Adipose tissue (tissue), 3 donors: Measurements from ENCODE around the gene SAMHD1. TPM values are rescaled to one million over a fixed set of nuclear protein-coding genes. Genes with fewer than 3 reads are reported as not detected.
A peak's percentile ranks its signal among the peaks of the same experiment; 100 is the strongest.
"Not testable (repeated sequence)": the region's sequence is repeated elsewhere in the genome, so short reads cannot be mapped to it uniquely, and the experiment has no call there.

Experiments
- H3K27ac ChIP-seq: one replicate; pipeline ENCODE4 v1.5.1; 2013; ENCODE audit warnings: low read depth, low read length
- WGBS, 3 donors: extraction: QIAGEN DNeasy Blood & Tissue Kit; methylation state at CpG; one replicate each; pipeline ENCODE4 v1.1.7; 2013; 5-methylcytosine and 5-hydroxymethylcytosine counted together
- polyA plus RNA-seq, 3 donors: library from polyadenylated mRNA; stranded (reverse); fragments of 200-250 nt; gene quantifications; one replicate each; pipeline ENCODE4 v1.2.3, GENCODE V29; 2013
- donor health status: healthy with polysubstance abuse.
- donor health status: Bipolar disorder and iron deficiency.
- donor health status: healthy.

Gene SAMHD1
- 100 to 1,000 TPM in 1 of 3 donors, 10 to 100 TPM in 2; 45.6 to 179 (median 60.1) TPM for polyA plus RNA-seq

DNA sequence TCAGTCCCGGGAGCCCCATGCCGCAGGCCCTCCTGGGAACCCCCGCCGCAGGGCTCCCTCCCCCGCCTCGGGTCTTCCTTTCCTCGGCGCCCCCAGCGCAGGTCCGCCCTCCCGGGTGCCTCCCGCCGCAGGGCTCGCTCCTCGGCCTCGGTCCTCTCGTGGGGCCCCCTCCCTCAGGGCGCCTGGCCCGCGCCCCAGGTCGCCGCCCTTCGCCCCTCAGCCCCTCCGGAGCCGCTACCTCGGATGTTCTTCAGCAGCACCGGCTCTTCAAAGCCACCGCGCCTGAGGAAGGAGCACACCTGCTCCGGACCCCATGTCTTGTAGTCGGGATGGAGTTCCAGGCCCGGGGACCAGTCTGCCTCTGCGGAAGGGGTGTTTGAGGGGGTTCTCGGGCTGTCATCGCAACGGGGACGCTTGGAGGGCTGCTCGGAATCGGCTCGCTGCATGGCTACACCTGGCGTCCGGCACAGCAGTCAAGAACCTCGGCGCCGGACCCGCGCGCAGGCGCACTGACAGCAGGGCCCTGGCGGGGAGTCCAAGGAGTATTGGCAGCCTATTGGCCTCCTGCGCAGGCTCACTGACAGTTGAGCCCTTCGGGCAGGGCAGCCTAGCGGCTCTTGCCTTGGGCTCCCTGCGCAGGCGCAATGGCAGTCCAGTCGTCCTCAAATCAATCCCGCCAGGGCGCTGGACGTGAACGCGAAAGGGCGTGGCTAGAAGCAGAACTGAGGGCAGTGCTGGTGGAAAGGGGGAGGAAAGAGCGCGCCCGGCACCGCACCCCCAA, at the start of gene SAMHD1:
SAMHD1 (minus strand) TSS at position 511 of the 781 bp plus-strand sequence; CDS start at position 446, 65 bp downstream.
- 0% methylated on average over 65 to 66 of the region's 66 CpGs for WGBS, 3 donors
- H3K27ac ChIP-seq, result peak within 1 kb of the TSS; percentile 75

DNA sequence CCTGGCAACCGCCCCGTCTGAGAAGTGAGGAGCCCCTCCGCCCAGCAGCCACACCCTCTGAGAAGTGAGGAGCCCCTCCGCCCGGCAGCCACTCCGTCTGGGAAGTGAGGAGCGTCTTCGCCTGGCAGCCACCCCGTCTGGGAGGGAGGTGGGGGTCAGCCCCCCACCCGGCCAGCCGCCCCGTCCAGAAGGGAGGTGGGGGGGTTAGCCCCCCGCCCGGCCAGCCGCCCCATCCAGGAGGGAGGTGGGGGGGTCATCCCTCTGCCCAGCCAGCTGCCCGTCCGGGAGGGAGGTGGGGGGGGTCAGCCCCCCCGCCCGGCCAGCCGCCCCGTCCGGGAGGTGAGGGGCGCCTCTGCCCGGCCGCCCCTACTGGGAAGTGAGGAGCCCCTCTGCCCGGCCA, 48.7 kb upstream of the SAMHD1 start:
- not testable (repeated sequence) for H3K27ac ChIP-seq
- 94% methylated on average over 7 of the region's 26 CpGs; no CpG with 5 or more reads in 2 of the 3 donors for WGBS, 3 donors

DNA sequence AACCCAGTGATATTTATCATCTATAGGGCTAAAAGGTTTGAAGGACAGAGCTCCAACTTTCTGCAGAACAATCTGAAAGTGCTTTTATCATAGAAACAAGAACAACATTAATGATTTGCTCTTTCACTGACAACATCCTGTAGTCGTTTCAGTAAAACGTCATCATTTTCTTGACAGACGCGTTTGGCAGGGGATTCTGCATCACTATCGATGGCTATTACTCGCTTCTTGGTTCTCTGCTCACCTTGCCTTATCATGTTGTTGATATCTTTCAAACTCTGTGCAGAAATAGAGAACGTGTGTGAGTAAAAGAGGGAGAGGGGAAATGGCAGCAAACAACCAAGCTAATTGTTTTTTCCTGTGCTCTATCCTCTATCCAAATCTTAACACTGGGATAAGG, 47.1 kb upstream of the SAMHD1 start:
- 84 to 86% (median 85%) methylated on average over 7 of the region's 7 CpGs for WGBS, 3 donors
- no peak overlapping the region for H3K27ac ChIP-seq

- no peak overlapping the region for H3K27ac ChIP-seq
- 69 to 78% (median 75%) methylated on average over 1 of the region's 1 CpG for WGBS, 3 donors
Measured at GRCh38 chr20:36997121-36997520, 45.6 kb upstream of the SAMHD1 start.

DNA sequence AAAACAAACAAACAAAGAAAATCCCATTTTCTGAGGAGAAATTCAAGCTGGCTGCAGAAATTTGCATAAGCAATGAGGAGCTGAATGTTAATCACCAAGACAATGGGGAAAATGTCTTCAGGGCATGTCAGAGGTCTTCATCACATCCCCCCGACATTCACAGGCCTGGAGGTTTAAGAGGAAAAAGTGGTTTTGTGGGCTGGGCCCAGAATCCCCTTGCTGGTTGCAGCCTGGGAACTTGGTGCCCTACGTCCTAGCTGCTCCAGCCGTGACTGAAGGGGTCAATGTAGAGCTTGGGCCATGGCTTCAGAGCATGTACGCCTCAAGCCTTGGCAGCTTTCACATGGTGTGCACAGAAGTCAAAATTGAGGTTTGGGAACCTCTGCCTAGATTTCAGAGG, 42.7 kb upstream of the SAMHD1 start:
- not testable (repeated sequence) for H3K27ac ChIP-seq
- 97 to 98% (median 97%) methylated on average over 4 of the region's 4 CpGs for WGBS, 3 donors

GRCh38 chr20:36992802-36993334, 41.4 kb upstream of the SAMHD1 start:
- 92 to 97% (median 94%) methylated on average over 4 of the region's 4 CpGs for WGBS, 3 donors
- H3K27ac ChIP-seq, result no peak overlapping the region

GRCh38 chr20:36991703-36992102, 40.2 kb upstream of the SAMHD1 start:
- 91 to 95% (median 92%) methylated on average over 3 of the region's 3 CpGs for WGBS, 3 donors
- no peak overlapping the region for H3K27ac ChIP-seq

GRCh38 chr20:36989797-36990196, 38.3 kb upstream of the SAMHD1 start:
- 69 to 87% (median 69%) methylated on average over 6 of the region's 6 CpGs for WGBS, 3 donors
- no peak overlapping the region for H3K27ac ChIP-seq

GRCh38 chr20:36988494-36988966, 37.0 kb upstream of the SAMHD1 start:
- H3K27ac ChIP-seq, result no peak overlapping the region
- 33 to 89% (median 49%) methylated on average over 3 of the region's 3 CpGs for whole genome bisulfite sequencing, 3 donors

DNA sequence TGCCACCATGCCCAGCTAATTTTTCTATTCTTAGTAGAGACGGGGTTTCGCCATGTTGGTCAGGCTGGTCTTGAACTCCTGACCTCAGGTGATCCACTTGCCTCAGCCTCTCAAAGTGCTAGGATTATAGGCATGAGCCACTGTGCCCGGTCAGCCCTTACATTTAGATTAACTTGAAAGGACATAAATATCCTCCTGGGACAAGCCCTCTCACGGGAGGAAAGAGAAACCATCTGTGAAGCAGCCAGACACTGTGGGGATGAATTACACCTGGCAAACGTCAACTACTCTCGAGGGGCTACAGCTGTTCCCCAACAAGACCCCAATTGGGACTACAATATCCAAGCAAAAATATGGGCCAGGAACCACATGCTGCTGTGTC, 32.7 kb upstream of the SAMHD1 start:
- H3K27ac ChIP-seq, result no peak overlapping the region
- WGBS, 3 donors, result 69 to 90% (median 71%) methylated on average over 6 of the region's 6 CpGs

GRCh38 chr20:36975099-36975818, 23.8 kb upstream of the SAMHD1 start:
- no peak overlapping the region for H3K27ac ChIP-seq
- 42 to 58% (median 51%) methylated on average over 3 of the region's 3 CpGs for WGBS, 3 donors

DNA sequence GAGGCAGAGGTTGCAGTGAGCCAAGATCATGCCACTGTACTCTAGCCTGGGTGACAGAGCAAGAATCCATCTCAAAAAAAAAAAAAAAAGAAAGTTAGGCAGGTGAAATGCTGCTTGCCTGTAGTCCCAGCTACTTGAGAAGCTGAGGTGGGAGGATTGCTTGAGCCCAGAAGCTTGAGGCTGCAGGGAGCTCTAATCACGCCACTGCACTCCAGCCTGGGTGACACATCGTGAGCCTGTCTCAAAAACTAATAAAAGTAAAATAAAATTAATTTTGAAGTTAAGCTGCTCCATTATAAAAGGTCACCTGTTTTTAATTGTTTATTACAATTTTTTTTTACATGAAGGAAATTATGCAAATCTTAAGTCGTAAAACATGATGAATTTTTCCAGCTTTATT, 23.2 kb upstream of the SAMHD1 start:
- 78 to 95% (median 82%) methylated on average over 3 of the region's 3 CpGs for WGBS, 3 donors
- H3K27ac ChIP-seq, result no peak overlapping the region

GRCh38 chr20:36971103-36971502, 19.6 kb upstream of the SAMHD1 start:
- H3K27ac ChIP-seq, result no peak overlapping the region
- WGBS, 3 donors, result 75 to 80% (median 80%) methylated on average over 1 of the region's 1 CpG

DNA sequence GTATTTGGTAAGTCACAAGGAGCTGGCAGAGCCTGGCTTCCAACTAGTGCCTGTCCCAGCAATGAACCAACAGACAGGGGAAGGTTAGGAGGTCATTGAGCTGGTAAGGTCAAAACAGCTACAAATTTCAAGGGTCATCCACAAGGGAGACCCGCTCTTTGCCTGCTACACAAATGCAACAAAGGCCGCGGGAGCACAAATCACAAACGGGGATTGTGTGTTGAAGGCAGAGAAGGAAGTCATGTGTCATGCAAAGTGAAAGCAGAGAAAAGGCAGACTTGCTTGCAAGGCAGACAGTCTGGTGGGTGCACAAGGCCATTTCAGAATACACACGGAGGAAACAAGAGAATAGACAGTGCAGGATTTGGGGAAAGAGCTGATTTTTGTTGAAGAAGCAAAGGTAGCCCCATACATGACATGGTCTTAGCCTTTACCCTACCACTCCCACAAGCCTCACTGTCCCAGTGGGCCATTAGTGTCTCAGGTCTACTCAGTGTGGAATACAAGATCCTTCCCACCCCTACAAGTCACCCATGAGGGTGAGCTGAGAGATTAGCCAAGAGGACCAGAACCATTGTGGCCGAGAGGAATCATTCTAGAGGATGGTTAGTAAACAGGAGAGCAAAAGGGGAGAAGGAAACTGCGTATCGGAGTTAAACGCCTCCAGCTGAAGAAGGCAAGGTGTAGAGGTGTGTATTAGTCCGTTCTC, 18.1 kb upstream of the SAMHD1 start:
- 73 to 76% (median 74%) methylated on average over 10 of the region's 10 CpGs for WGBS, 3 donors
- H3K27ac ChIP-seq, result no peak overlapping the region

DNA sequence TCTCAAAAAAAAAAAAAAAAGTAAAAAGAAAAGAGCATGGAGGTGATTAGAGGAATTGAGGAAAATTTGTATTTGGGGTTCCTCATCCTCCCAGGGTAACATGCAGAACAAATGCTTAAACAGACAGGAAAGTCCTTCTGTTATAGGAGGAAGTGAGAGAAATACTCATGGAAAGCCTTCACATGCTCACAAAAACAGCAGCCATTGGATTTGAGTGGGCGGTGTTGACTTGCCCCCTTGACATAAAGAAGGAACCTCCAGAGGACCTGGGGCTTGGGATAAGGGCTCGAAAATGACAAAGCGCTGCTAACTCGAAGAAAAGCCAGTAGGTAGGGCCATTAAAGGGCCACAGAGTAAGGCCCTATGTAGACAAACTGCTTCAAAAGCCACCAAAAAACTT, 17.5 kb upstream of the SAMHD1 start:
- 86 to 96% (median 91%) methylated on average over 4 of the region's 4 CpGs for WGBS, 3 donors
- H3K27ac ChIP-seq, result no peak overlapping the region

DNA sequence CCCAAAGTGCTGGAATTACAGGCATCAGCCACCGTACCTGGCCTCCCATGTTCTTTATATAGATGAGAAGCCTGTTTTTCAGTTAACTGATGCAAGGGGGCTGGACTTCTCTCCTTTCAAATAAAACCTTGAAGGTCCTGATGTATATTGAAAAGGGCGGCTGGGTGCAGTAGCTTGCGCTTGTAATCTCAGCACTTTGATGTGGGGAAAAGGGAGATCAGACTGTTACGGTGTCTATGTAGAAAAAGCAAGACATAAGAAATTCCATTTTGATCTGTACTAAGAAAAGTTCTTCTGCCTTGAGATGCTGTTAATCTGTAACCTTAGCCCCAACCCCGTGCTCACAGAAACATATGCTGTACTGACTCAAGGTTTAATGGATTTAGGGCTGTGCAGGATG, 16.1 kb upstream of the SAMHD1 start:
- no peak overlapping the region for H3K27ac ChIP-seq
- WGBS, 3 donors, result 82 to 93% (median 90%) methylated on average over 5 of the region's 5 CpGs

DNA sequence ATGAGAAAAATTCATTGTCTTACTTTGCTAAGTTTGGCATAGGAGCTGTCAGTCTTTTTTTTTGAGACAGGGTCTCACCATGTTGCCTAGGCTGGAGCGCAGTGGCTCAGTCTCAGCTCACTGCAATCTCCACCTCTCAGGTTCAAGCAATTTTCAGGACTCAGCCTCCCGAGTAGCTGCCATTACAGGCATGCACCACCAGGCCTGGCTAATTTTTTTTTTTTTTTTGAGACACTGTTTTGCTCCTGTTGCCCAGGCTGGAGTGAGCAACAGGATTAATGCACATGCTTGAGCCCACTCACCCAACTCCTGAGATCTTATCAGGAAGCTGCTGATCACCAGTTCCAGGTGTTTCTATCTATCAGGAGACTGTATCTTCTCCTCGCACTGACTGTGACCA, 15.5 kb upstream of the SAMHD1 start:
- H3K27ac ChIP-seq, result not testable (repeated sequence)
- WGBS, 3 donors, result 94 to 96% (median 95%) methylated on average over 3 of the region's 3 CpGs

DNA sequence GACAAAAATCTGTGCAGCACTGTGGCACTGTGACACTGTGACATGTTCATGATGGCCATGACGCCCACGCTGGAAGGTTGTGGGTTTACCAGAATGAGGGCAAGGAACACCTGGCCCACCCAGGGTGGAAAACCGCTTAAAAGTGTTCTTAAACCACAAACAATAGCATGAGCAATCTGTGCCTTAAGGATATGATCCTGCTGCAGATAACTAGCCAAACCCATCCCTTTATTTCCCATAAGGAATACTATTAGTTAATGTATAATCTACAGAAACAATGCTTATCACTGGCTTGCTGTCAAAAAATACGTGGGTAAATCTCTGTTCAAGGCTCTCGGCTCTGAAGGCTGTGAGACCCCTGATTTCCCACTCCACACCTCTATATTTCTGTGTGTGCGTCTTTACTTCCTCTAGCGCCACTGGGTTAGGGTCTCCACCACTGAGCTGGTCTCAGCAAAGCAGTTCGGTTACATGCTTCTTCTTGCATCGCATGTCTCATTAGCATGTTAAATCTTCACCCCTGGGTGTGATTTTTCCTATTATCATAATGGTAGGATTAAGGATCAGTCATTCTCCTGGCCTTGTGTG, 10.9 kb upstream of the SAMHD1 start:
- WGBS, 3 donors, result 81 to 91% (median 85%) methylated on average over 9 of the region's 9 CpGs

More for the DNA sequence above, 10.9 kb upstream of the SAMHD1 start:
- not testable (repeated sequence) for H3K27ac ChIP-seq
